Thoracic aorta (tissue), 2 donors: ENCODE data around the gene PXDN. TPM values are rescaled to one million over a fixed set of nuclear protein-coding genes. Genes with fewer than 3 reads are reported as not detected.
A peak's percentile ranks its signal among the peaks of the same experiment; 100 is the strongest.

Source experiments
- ATAC-seq: fragments of 150-250 bp; one replicate; pipeline ENCODE4 v1.8.0; 2017; ENCODE audit warnings: low read depth; ENCODE audit not compliant: insufficient number of reproducible peaks, low FRiP score
- DNase-seq: peaks from one replicate; pipeline ENCODE4 v3.0.0-alpha.2; 2020; ENCODE audit warnings: low spot score
- H3K27ac ChIP-seq, 2 donors: fragments of 200-600 bp; sonication (generic); 1 replicate in 1 of 2; 2 replicates in 1 of 2; pipeline ENCODE4 v1.5.1; 2016; ENCODE audit warnings: mild to moderate bottlenecking in 2 of 2, moderate library complexity in 2 of 2
- H3K27me3 ChIP-seq: fragments of 200-600 bp; sonication (generic); replicated peaks from 2 replicates; pipeline ENCODE4 v1.6.0; 2016; ENCODE audit warnings: mild to moderate bottlenecking; ENCODE audit not compliant: insufficient read depth
- H3K36me3 ChIP-seq: fragments of 200-600 bp; sonication (generic); one replicate; pipeline ENCODE4 v1.5.1; 2016
- H3K4me1 ChIP-seq, 2 donors: fragments of 200-600 bp; sonication (generic); 1 replicate in 1 of 2; 2 replicates in 1 of 2; pipeline versions ENCODE4 v1.5.1 to v1.6.0; 2016; ENCODE audit warnings: low read depth in 2 of 2, mild to moderate bottlenecking in 1 of 2; ENCODE audit not compliant: control insufficient read depth in 1 of 2
- H3K4me3 ChIP-seq: fragments of 200-600 bp; sonication (generic); 2 replicates; pipeline ENCODE4 v1.5.1; 2016; ENCODE audit warnings: mild to moderate bottlenecking
- H3K9me3 ChIP-seq: fragments of 200-600 bp; sonication (generic); 2 replicates; pipeline ENCODE4 v1.5.1; 2016
- total RNA-seq, 2 donors: library from RNA; depleted of rRNA; stranded (reverse); fragments of >200 nt; gene quantifications; one replicate each; pipeline versions ENCODE4 v1.1.0 to v1.2.3, GENCODE V29; 2016
- TF ChIP-seq, protein P1 (sequence below): fragments of 200-600 bp; sonication (generic); IDR thresholded peaks from one replicate; pipeline ENCODE4 v1.5.1; 2019; ENCODE audit warnings: antibody characterized with exemption

Gene PXDN
- total RNA-seq, 2 donors from 2014 or later, result 97.5 to 114 TPM

DNA sequence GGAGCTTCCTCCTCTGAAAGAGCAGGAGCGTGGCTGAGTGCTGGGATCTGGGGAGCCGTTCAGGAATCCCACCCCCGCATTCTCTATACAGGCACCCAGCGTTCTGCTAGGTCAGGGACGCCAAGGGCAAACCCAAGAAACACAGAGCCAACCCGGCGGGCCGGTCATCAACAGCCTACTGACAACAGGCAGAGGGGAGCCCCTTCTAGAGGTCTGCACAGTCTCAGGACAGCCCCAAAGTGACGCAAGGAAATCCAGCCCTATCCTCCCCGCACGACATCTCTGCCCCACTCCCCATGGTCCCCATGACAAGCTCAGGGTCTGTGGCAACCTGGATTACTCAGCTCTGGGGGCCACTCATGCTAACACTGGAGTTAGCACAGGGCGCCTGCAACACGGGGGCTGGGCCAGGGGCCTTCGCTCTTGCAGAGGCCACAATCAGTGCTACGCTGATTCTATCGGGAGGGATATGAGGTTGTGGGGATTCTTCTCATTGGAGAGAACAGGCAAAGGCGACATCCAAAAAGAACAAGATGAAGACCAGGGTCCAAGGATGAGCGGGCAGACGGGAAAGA, 81.6 kb downstream of the PXDN start:
- peaks cover 59% of the 10 kb centered on the region for H3K36me3 ChIP-seq
- TF ChIP-seq, protein P1, sequence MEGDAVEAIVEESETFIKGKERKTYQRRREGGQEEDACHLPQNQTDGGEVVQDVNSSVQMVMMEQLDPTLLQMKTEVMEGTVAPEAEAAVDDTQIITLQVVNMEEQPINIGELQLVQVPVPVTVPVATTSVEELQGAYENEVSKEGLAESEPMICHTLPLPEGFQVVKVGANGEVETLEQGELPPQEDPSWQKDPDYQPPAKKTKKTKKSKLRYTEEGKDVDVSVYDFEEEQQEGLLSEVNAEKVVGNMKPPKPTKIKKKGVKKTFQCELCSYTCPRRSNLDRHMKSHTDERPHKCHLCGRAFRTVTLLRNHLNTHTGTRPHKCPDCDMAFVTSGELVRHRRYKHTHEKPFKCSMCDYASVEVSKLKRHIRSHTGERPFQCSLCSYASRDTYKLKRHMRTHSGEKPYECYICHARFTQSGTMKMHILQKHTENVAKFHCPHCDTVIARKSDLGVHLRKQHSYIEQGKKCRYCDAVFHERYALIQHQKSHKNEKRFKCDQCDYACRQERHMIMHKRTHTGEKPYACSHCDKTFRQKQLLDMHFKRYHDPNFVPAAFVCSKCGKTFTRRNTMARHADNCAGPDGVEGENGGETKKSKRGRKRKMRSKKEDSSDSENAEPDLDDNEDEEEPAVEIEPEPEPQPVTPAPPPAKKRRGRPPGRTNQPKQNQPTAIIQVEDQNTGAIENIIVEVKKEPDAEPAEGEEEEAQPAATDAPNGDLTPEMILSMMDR, result no peak
- H3K27me3 ChIP-seq, result no peaks in the 10 kb centered on the region
- no peak for ATAC-seq
- peaks cover 0 to 7% of the 10 kb centered on the region in 2 donors for H3K4me1 ChIP-seq
- H3K4me3 ChIP-seq, result no peak overlapping the region
- peak; percentile 1 for DNase-seq
- H3K27ac ChIP-seq, result no peak overlapping the region
- H3K9me3 ChIP-seq, result no peaks in the 10 kb centered on the region

DNA sequence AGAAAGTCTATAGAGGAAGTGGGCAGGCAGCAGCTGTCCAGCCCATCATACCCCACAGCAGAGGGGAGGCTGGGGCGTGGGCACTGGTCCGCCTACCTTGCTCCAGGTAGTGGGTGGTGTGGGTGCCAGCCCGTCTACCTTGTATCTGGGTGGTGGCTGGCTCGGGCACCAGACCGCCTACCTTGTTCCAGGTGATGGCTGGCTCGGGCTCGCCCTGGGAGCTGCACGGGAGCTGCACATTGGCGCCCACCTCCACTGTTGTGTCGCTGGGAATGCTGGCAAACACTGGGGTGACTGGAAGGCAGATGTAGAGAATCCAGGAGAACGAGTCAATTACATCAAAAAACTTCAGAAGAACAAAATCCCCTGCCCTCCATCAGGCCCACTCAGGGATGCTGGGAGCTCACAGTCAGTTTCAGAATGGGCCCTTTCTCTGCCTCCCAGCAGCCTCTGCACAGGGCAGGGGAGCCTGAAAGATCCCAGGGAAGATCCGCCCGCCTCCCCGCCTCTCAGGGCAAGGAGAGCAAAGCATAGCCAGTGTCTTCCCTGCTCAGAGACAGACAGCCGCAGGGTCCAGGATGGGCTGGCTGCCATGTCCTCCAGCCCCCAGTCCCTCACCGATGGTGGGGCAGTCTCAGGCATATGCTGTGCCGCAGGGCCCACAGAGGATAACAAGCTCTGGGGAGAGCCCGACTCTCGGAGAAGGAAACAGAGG, 82.3 kb downstream of the PXDN start:
- H3K4me3 ChIP-seq, result no peak overlapping the region
- DNase-seq, result peak; percentile 0
- ATAC-seq, result no peak
- H3K4me1 ChIP-seq, result peaks cover 0 to 12% of the 10 kb centered on the region in 2 donors
- H3K9me3 ChIP-seq, result no peaks in the 10 kb centered on the region
- no peaks in the 10 kb centered on the region for H3K27me3 ChIP-seq
- TF ChIP-seq, protein P1, result no peak
- H3K36me3 ChIP-seq, result peaks cover 59% of the 10 kb centered on the region
- no peak overlapping the region for H3K27ac ChIP-seq

DNA sequence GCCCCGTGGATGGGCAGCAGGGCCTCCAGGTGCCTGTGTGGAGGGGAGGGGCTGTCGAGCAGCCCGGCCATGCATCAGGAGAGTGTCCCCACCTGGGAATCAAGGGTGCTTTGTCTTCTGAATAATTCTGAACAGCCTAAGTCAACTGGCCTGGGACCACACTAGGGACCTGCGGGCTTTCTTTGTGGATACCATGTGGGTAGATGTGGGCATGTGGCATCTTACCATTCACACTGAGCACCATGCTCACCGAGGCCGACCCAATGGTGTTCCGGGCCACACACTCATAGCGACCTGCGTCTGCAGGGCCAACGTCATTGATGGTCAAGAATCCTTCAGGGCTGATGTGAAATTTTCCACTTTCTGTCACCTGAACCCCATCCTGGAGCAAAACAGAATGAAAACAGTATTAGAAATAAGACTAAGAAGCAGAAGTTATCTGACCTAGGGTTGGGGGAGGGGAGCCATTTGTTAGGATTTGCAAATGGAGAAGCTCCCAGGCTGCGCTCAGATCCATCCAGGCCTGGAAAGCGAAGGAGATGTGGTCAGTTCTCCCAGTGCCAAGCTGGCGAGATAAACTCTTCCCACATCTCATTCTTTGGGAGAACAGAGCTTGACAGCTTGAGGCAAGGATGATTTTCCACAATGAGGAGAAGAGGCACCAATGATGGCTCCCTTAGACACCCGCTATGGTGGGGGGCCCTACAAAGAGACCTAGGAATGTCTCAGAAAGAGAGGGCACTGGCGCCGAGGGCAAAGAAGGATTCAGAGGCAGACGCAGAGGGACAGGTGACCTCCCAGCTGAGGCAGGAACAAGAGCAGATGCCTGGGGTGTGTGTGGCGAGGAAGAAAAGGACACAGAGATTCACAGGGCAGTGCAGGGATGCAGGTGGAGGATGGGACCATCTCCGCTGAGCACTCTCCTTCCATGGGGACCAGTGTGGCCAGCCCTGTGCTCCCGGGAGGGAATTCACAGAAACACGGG, 83.4 kb downstream of the PXDN start:
- Histone ChIP-seq H3K4me3 (no peak overlapping the region), H3K36me3 (peaks cover 57% of the 10 kb centered on the region), H3K27me3 (no peaks in the 10 kb centered on the region), H3K9me3 (no peaks in the 10 kb centered on the region), H3K27ac (no peak overlapping the region), H3K4me1 (peaks cover 6 to 23% of the 10 kb centered on the region in 2 donors)
- DNase-seq (no peak), ATAC-seq (no peak)
- TF ChIP-seq, protein P1, result no peak

DNA sequence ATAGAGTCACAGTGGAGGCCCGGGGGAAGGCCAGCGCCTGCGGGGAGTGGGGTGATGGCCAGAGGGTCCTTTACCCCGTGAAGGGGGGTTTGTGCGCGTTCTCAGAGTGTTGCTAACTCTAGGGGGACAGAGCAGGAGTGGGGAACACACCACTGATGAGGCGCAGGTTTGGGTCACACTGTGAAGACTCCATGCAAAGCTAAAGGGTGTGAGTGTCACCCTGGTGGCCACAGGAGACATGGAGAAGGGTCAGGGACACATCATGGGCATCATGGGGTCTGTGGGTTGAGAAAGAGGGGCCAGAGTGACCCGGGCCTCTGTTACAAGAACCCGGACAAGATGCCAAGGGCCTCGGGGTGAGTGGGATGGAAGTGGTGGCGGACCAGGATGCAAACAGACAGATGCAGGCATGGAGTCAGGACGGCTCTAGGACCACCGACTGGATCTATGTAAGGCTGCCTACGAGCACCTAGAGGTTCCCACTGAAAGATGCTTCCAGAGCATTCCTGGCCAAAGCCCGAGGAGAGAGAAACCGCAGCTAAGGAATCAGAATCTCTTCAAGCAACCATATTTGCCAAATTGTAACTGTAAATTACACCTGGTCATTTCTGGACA, 84.3 kb downstream of the PXDN start:
- TF ChIP-seq, protein P1, result no peak
- DNase-seq (no peak), ATAC-seq (no peak)
- H3K27ac ChIP-seq, result no peak overlapping the region
- peaks cover 12 to 32% of the 10 kb centered on the region in 2 donors for H3K4me1 ChIP-seq
- H3K36me3 ChIP-seq, result peaks cover 53% of the 10 kb centered on the region
- H3K4me3 ChIP-seq, result no peak overlapping the region
- H3K9me3 ChIP-seq, result no peaks in the 10 kb centered on the region
- no peaks in the 10 kb centered on the region for H3K27me3 ChIP-seq
